GM12878 (cell line): Measurements from ENCODE around the gene TLX2. TPM values are rescaled to one million over a fixed set of nuclear protein-coding genes. Genes with fewer than 3 reads are reported as not detected.

Experiments used
- ASH2L ChIP-seq: fragments of 300-600, 200-600 bp; sonication (generic); IDR thresholded peaks from 2 replicates; pipeline ENCODE4 v1.6.1; 2017; ENCODE audit warnings: low read depth, mild to moderate bottlenecking, borderline replicate concordance
- CREB1 ChIP-seq: IDR thresholded peaks from 2 replicates; pipeline ENCODE4 v1.6.1; 2012; ENCODE audit warnings: low read depth, mild to moderate bottlenecking, inconsistent platforms
- ETV6 ChIP-seq, 2 experiments: fragments of 450-650 bp in 1 of 2; IDR thresholded peaks in 1 of 2; conservative IDR thresholded peaks in 1 of 2; 2 replicates each; pipeline ENCODE4 v1.6.1; 2014; ENCODE audit warnings: antibody characterized with exemption in 1 of 2, borderline replicate concordance in 1 of 2, low read depth in 1 of 2, mild to moderate bottlenecking in 1 of 2, moderate library complexity in 1 of 2
- GABPA ChIP-seq: IDR thresholded peaks from 2 replicates; pipeline ENCODE4 v1.6.1; 2014; ENCODE audit warnings: antibody characterized with exemption, low read depth, mild to moderate bottlenecking, inconsistent platforms
- HDAC2 ChIP-seq: fragments of 200-600 bp; sonication (generic); IDR thresholded peaks from 2 replicates; pipeline ENCODE4 v1.6.1; 2017
- KLF5 ChIP-seq: fragments of 450-650 bp; IDR thresholded peaks from 2 replicates; pipeline ENCODE4 v1.6.1; 2014; ENCODE audit warnings: mild to moderate bottlenecking; ENCODE audit not compliant: partially characterized antibody
- MEF2B ChIP-seq: fragments of 450-650 bp; IDR thresholded peaks from 2 replicates; pipeline ENCODE4 v1.6.1; 2018; ENCODE audit warnings: mild to moderate bottlenecking, moderate library complexity; ENCODE audit not compliant: partially characterized antibody, poor library complexity, severe bottlenecking
- NR2C1 ChIP-seq: fragments of 450-650 bp; IDR thresholded peaks from 2 replicates; pipeline ENCODE4 v1.6.1; 2017; ENCODE audit warnings: antibody characterized with exemption, mild to moderate bottlenecking, moderate library complexity
- POLR2AphosphoS5 ChIP-seq: IDR thresholded peaks from 2 replicates; pipeline ENCODE4 v1.6.1; 2011; ENCODE audit warnings: mild to moderate bottlenecking, low read length, inconsistent platforms
- RB1 ChIP-seq: fragments of 450-650 bp; formaldehyde crosslinking; IDR thresholded peaks from 2 replicates; pipeline ENCODE4 v1.6.1; 2017; ENCODE audit warnings: mild to moderate bottlenecking, borderline replicate concordance
- RBBP5 ChIP-seq: fragments of 200-600 bp; sonication (generic); conservative IDR thresholded peaks from 2 replicates; pipeline ENCODE4 v1.6.1; 2016
- RUNX3 ChIP-seq: IDR thresholded peaks from 2 replicates; pipeline ENCODE4 v1.6.1; 2012; ENCODE audit warnings: low read length, inconsistent platforms
- SP1 ChIP-seq: IDR thresholded peaks from one replicate; pipeline ENCODE4 v1.6.1; 2011; ENCODE audit warnings: low read depth, low read length
- TAF1 ChIP-seq: IDR thresholded peaks from 2 replicates; pipeline ENCODE4 v1.6.1; 2011; ENCODE audit warnings: mild to moderate bottlenecking, low read depth, low read length, borderline replicate concordance
- USF1 ChIP-seq: IDR thresholded peaks from 2 replicates; pipeline ENCODE4 v1.6.1; 2011; ENCODE audit warnings: borderline replicate concordance, low read depth, mild to moderate bottlenecking, moderate library complexity, mixed read lengths, low read length; ENCODE audit not compliant: insufficient read depth; ENCODE audit errors: extremely low read length
- WRNIP1 ChIP-seq: IDR thresholded peaks from 2 replicates; pipeline ENCODE4 v1.6.1; 2011; ENCODE audit warnings: low read depth, low read length, improper control_type of control experiment, borderline replicate concordance
- ZBTB33 ChIP-seq: fragments of 450-650 bp; IDR thresholded peaks from 2 replicates; pipeline ENCODE4 v1.6.1; 2017; ENCODE audit warnings: mild to moderate bottlenecking
- ZBTB40 ChIP-seq: fragments of 450-650 bp; IDR thresholded peaks from 2 replicates; pipeline ENCODE4 v1.6.1; 2016; ENCODE audit warnings: mild to moderate bottlenecking, moderate library complexity, borderline replicate concordance
- ZZZ3 ChIP-seq: IDR thresholded peaks from 2 replicates; pipeline ENCODE4 v1.6.1; 2011; ENCODE audit warnings: low read depth; ENCODE audit not compliant: control insufficient read depth, insufficient read length
- polyA plus RNA-seq, 11 experiments: library from polyadenylated mRNA; depleted of rRNA in 4 of 11; unstranded in 6 of 11; stranded (reverse) in 5 of 11; fragments of >200 nt; fragmentation: Nextera tagmentation in 4 of 11; fragmentation: Illumina TruSeq in 1 of 11; extraction: Ambion mirVana in 4 of 11; extraction: Trizol in 1 of 11; gene quantifications; 1 replicate in 1 of 11; 2 replicates in 10 of 11; pipeline versions ENCODE4 v1.2.1 to v1.2.3, GENCODE V29; 2011 to 2016; ENCODE audit warnings: inconsistent platforms in 2 of 11, missing spikeins in 2 of 11, low read depth in 1 of 11
- total RNA-seq, 4 experiments: library from RNA; depleted of rRNA in 3 of 4; stranded (reverse); fragments of >200 nt in 3 of 4; fragmentation: Illumina TruSeq in 1 of 4; extraction: Trizol in 1 of 4; gene quantifications; 2 replicates each; pipeline versions ENCODE4 v1.2.1 to v1.2.3, GENCODE V29; 2013 to 2021

TLX2 gene
- total and polyA plus RNA-seq, 10 of the 15 experiments (the other 5 are each of a cell fraction or from before 2014, with no cell fraction given) = 0.06 to 5.5 (median 3.6) TPM; not detected in 1

GRCh38 chr2:74482801-74483674 lies 31.2 kb upstream of the TLX2 start, which contains the start of the genes CCDC142 and TTC31 (continued):
- TF ChIP-seq POLR2AphosphoS5 (peak; percentile 85), MEF2B (peak; percentile 4), GABPA (peak; percentile 95), RBBP5 (peak; percentile 68; the same call in 1 of the 2 replicates), ZBTB33 (no peak), RB1 (0 out of 2 replicates have a peak, but pooled peaks have one; percentile 24), ZBTB40 (peak; percentile 96), WRNIP1 (no peak), CREB1 (peak; percentile 67), TAF1 (peak; percentile 87; the same call in 1 of the 2 replicates), KLF5 (peak; percentile 53), USF1 (no peak), SP1 (no peak), ETV6 (conservative IDR thresholded peaks at IDR 0.05 in 1 of 2, IDR thresholded peaks at IDR 0.05 in 1 of 2; ENCODE audit: borderline replicate concordance in 1 of 2, low read depth in 1 of 2) (0 out of 4 replicates have a peak, but pooled peaks of 1 of the 2 experiments have one; percentile 18), RUNX3 (peak; percentile 35), ZZZ3 (no peak), HDAC2 (peak; percentile 97; the same call in 1 of the 2 replicates), ASH2L (peak; percentile 68; the same call in 1 of the 2 replicates), NR2C1 (peak; percentile 99)
